ENCODE data around the gene PTPA. TPM values are rescaled to one million over a fixed set of nuclear protein-coding genes. Genes with fewer than 3 reads are reported as not detected.
A peak's percentile ranks its signal among the peaks of the same experiment; 100 is the strongest.
"Not testable (repeated sequence)": the region's sequence is repeated elsewhere in the genome, so short reads cannot be mapped to it uniquely, and the experiment has no call there.

PTPA gene
- total RNA-seq, 1 experiment from 2014 or later, result 91.8 TPM

GRCh38 chr9:129118799-129119198 is 7.6 kb downstream of the PTPA start:
- no peak for TF ChIP-seq CTCF (IDR thresholded peaks at IDR 0.05; ENCODE audit: unreplicated experiment)
- ChIA-PET POLR2A (interaction anchor here (0.9 to 1.6 kb wide), 2 partner anchors 13 to 21 kb away, joined by 3 read pairs; no protein-coding TSS in a partner anchor), CTCF (interaction anchor here (1.0 kb wide), 1 partner anchor 13 kb away, joined by 4 read pairs; no protein-coding TSS in a partner anchor)
- no peak for DNase-seq (ENCODE audit: unreplicated experiment)
- no peak overlapping the region for H3K4me3 Mint-ChIP-seq (ENCODE audit: unreplicated experiment)
- H3K27ac Mint-ChIP-seq (ENCODE audit: low read depth, unreplicated experiment), result no peak overlapping the region
- no peaks in the 10 kb centered on the region for H3K9me3 Mint-ChIP-seq (ENCODE audit: unreplicated experiment)
- H3K27me3 Mint-ChIP-seq (ENCODE audit: insufficient read depth, unreplicated experiment), result no peaks in the 10 kb centered on the region
- H3K4me1 Mint-ChIP-seq (ENCODE audit: insufficient read depth, unreplicated experiment), result peaks cover 19% of the 10 kb centered on the region
- no TSS peak for BruUV-seq (replicated peaks)
- peaks cover 44% of the 10 kb centered on the region for H3K36me3 Mint-ChIP-seq (ENCODE audit: insufficient read depth, unreplicated experiment)
- intact Hi-C loops (cut with micrococcal nuclease), result no loop called here

- H3K9me3 Mint-ChIP-seq (ENCODE audit: unreplicated experiment), result no peaks in the 10 kb centered on the region
- peak overlapping the region; percentile 12 for H3K27ac Mint-ChIP-seq (ENCODE audit: low read depth, unreplicated experiment)
- TF ChIP-seq CTCF (IDR thresholded peaks at IDR 0.05; ENCODE audit: unreplicated experiment), result no peak
- H3K4me1 Mint-ChIP-seq (ENCODE audit: insufficient read depth, unreplicated experiment), result peaks cover 10% of the 10 kb centered on the region
- intact Hi-C loops (cut with micrococcal nuclease), result no loop called here
- BruUV-seq (replicated peaks), result TSS peak; percentile 7
- peak; percentile 61 for DNase-seq (ENCODE audit: unreplicated experiment)
- ChIA-PET CTCF (interaction anchor here (0.7 to 2.8 kb wide), 2 partner anchors 10 to 17 kb away, joined by 4 to 16 read pairs; no protein-coding TSS in a partner anchor), POLR2A (interaction anchor here (0.6 to 2.6 kb wide), 5 partner anchors 9 to 437 kb away, joined by 3 to 13 read pairs (median 3); partner anchors contain the start of genes CRAT and PTPA)
- peaks cover 48% of the 10 kb centered on the region for H3K36me3 Mint-ChIP-seq (ENCODE audit: insufficient read depth, unreplicated experiment)
- H3K27me3 Mint-ChIP-seq (ENCODE audit: insufficient read depth, unreplicated experiment), result no peaks in the 10 kb centered on the region
- no peak overlapping the region for H3K4me3 Mint-ChIP-seq (ENCODE audit: unreplicated experiment)
Measured at GRCh38 chr9:129121483-129121882, 10.3 kb downstream of the PTPA start.

DNA sequence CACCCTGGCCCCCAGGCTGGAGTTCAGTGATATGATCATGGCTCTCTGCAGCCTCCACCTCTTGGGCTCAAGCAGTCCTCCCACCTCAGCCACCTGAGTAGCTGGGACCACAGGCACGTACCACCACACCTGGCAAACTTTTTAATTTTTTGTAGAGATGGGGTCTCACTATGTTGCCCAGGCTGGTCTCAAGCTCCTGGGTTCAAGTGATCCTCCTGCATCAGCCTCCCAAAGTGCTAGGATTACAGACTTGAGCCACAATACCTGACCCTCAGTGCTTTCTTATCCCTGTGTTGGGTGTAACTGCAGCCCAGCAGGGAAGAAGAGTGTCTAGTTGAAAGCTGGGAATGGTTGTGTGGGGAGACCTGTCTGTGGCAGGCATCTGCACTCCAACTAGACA is 10.9 kb downstream of the PTPA start:
- peaks cover 10% of the 10 kb centered on the region for H3K4me1 Mint-ChIP-seq (ENCODE audit: insufficient read depth, unreplicated experiment)
- POLR2A ChIA-PET, result interaction anchor here (0.6 to 2.6 kb wide), 5 partner anchors 8 to 421 kb away, joined by 3 to 13 read pairs (median 3); partner anchors contain the start of genes CRAT and PTPA
- CTCF ChIA-PET, result interaction anchor here (0.6 to 2.8 kb wide), 2 partner anchors 9 to 13 kb away, joined by 3 to 16 read pairs; no protein-coding TSS in a partner anchor
- intact Hi-C loops (cut with micrococcal nuclease), result no loop called here
- peaks cover 48% of the 10 kb centered on the region for H3K36me3 Mint-ChIP-seq (ENCODE audit: insufficient read depth, unreplicated experiment)
- H3K4me3 Mint-ChIP-seq (ENCODE audit: unreplicated experiment), result no peak overlapping the region
- no TSS peak for BruUV-seq (replicated peaks)
- H3K9me3 Mint-ChIP-seq (ENCODE audit: unreplicated experiment), result no peaks in the 10 kb centered on the region
- no peaks in the 10 kb centered on the region for H3K27me3 Mint-ChIP-seq (ENCODE audit: insufficient read depth, unreplicated experiment)
- H3K27ac Mint-ChIP-seq (ENCODE audit: low read depth, unreplicated experiment), result peak overlapping the region; percentile 12
- no peak for DNase-seq (ENCODE audit: unreplicated experiment)
- TF ChIP-seq CTCF (IDR thresholded peaks at IDR 0.05; ENCODE audit: unreplicated experiment), result no peak

DNA sequence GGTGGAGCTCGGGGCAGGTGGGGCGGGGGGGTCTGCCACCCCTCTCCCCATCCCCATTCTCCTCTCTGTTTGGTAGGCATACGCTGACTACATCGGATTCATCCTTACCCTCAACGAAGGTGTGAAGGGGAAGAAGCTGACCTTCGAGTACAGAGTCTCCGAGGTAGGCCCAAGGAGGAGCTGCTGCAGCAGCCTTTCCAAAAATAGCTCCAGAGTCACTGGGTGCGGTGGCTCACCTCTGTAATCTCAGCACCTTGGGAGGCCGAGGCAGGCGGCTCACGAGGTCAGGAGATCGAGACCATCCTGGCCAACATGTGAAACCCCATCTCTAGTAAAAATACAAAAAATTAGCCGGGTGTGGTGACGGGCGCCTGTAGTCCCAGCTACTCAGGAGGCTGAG is 11.8 kb downstream of the PTPA start:
- Mint-ChIP-seq H3K4me1 (ENCODE audit: insufficient read depth, unreplicated experiment) (peaks cover 10% of the 10 kb centered on the region), H3K36me3 (ENCODE audit: insufficient read depth, unreplicated experiment) (peaks cover 51% of the 10 kb centered on the region)
- BruUV-seq (replicated peaks); H3K9me3 Mint-ChIP-seq (ENCODE audit: unreplicated experiment); H3K27ac Mint-ChIP-seq (ENCODE audit: low read depth, unreplicated experiment); DNase-seq (ENCODE audit: unreplicated experiment); intact Hi-C loops (cut with micrococcal nuclease); H3K27me3 Mint-ChIP-seq (ENCODE audit: insufficient read depth, unreplicated experiment); H3K4me3 Mint-ChIP-seq (ENCODE audit: unreplicated experiment): not testable (repeated sequence)
- ChIA-PET POLR2A (interaction anchor here (0.9 to 2.6 kb wide), 2 partner anchors 9 kb away, joined by 3 to 13 read pairs; no protein-coding TSS in a partner anchor), CTCF (interaction anchor here (0.6 to 2.8 kb wide), 2 partner anchors 9 to 168 kb away, joined by 3 to 16 read pairs; no protein-coding TSS in a partner anchor)
